Skeletal muscle tissue (tissue), 4 donors: ENCODE results near the gene ERP27. TPM values are rescaled to one million over a fixed set of nuclear protein-coding genes. Genes with fewer than 3 reads are reported as not detected.

ENCODE experiments used
- H3K27ac ChIP-seq: one replicate; pipeline ENCODE4 v1.7.0; 2013; ENCODE audit warnings: mild to moderate bottlenecking, low read depth, low read length, inconsistent platforms
- H3K27me3 ChIP-seq, 3 donors: one replicate each; pipeline ENCODE4 v1.7.0; 2013; ENCODE audit warnings: low read length in 3 of 3; ENCODE audit not compliant: control insufficient read depth in 3 of 3, insufficient read depth in 3 of 3
- H3K36me3 ChIP-seq, 3 donors: one replicate each; pipeline ENCODE4 v1.7.0; 2013; ENCODE audit warnings: low read length in 3 of 3; ENCODE audit not compliant: control insufficient read depth in 3 of 3, insufficient read depth in 3 of 3
- H3K4me1 ChIP-seq, 3 donors: one replicate each; pipeline ENCODE4 v1.7.0; 2013; ENCODE audit warnings: low read length in 3 of 3, mild to moderate bottlenecking in 3 of 3; ENCODE audit not compliant: control insufficient read depth in 3 of 3, insufficient read depth in 3 of 3
- H3K4me3 ChIP-seq, 3 donors: one replicate each; pipeline ENCODE4 v1.7.0; 2013; ENCODE audit warnings: low read length in 3 of 3
- H3K9ac ChIP-seq, 3 donors: one replicate each; pipeline ENCODE4 v1.7.0; 2013; ENCODE audit warnings: low read length in 3 of 3, mild to moderate bottlenecking in 3 of 3, moderate library complexity in 2 of 3, low read depth in 1 of 3
- H3K9me3 ChIP-seq, 3 donors: one replicate each; pipeline ENCODE4 v1.7.0; 2013; ENCODE audit warnings: low read length in 3 of 3; ENCODE audit not compliant: control insufficient read depth in 3 of 3
- total RNA-seq: library from RNA; depleted of rRNA; stranded (reverse); fragments of >200 nt; gene quantifications from one replicate; pipeline ENCODE4 v1.2.3, GENCODE V29; 2014
- donor health status: Osteomylitis.

Gene ERP27
- total RNA-seq, 1 donor from 2014 or later = not detected

- Histone ChIP-seq H3K27ac (peak overlapping the region; percentile 57), H3K27me3 (no peaks in the 10 kb centered on the region), H3K36me3 (no peaks in the 10 kb centered on the region), H3K4me3 (peak overlapping the region in 2 of 3 donors; percentile 2 to 4), H3K9ac (no peak overlapping the region), H3K4me1 (peaks cover 8 to 13% (median 10%) of the 10 kb centered on the region in 3 donors), H3K9me3 (no peaks in the 10 kb centered on the region)
Observed at GRCh38 chr12:14896521-14897169, 41.7 kb downstream of the ERP27 start.

- Histone ChIP-seq H3K4me1 (peaks cover 4 to 13% (median 8%) of the 10 kb centered on the region in 3 donors), H3K9me3 (no peaks in the 10 kb centered on the region), H3K36me3 (no peaks in the 10 kb centered on the region), H3K27me3 (no peaks in the 10 kb centered on the region), H3K27ac (peak overlapping the region; percentile 82), H3K9ac (peak overlapping the region in 1 of 3 donors; percentile 8), H3K4me3 (peak overlapping the region in 1 of 3 donors; percentile 33)
Observed at GRCh38 chr12:14893506-14894250, 44.7 kb downstream of the ERP27 start.

- Histone ChIP-seq H3K4me1 (peaks cover 4 to 13% (median 8%) of the 10 kb centered on the region in 3 donors), H3K4me3 (peak overlapping the region in 1 of 3 donors; percentile 33), H3K27ac (peak overlapping the region; percentile 82), H3K36me3 (no peaks in the 10 kb centered on the region), H3K27me3 (no peaks in the 10 kb centered on the region), H3K9ac (no peak overlapping the region), H3K9me3 (no peaks in the 10 kb centered on the region)
Observed at GRCh38 chr12:14892726-14893505, 45.4 kb downstream of the ERP27 start.

- Histone ChIP-seq H3K9ac (no peak overlapping the region), H3K9me3 (no peaks in the 10 kb centered on the region), H3K27ac (no peak overlapping the region), H3K27me3 (no peaks in the 10 kb centered on the region), H3K4me1 (peaks cover 10 to 18% (median 12%) of the 10 kb centered on the region in 3 donors), H3K36me3 (no peaks in the 10 kb centered on the region), H3K4me3 (no peak overlapping the region)
Observed at GRCh38 chr12:14890701-14891100, 47.6 kb downstream of the ERP27 start.

- Histone ChIP-seq H3K9me3 (no peaks in the 10 kb centered on the region), H3K27me3 (no peaks in the 10 kb centered on the region), H3K9ac (peak overlapping the region in 1 of 3 donors; percentile 62), H3K4me3 (peak overlapping the region; percentile 63 to 78 (median 71)), H3K36me3 (peaks cover 0 to 6% (median 0%) of the 10 kb centered on the region in 3 donors), H3K4me1 (peaks cover 11 to 12% (median 12%) of the 10 kb centered on the region in 3 donors), H3K27ac (peak overlapping the region; percentile 78)
Observed at GRCh38 chr12:14886271-14886670, 52.1 kb downstream of the ERP27 start.

- Histone ChIP-seq H3K27ac (peak within 1 kb of the TSS; percentile 78), H3K4me3 (peak within 1 kb of the TSS; percentile 63 to 78 (median 71)), H3K9ac (peak within 1 kb of the TSS; percentile 58 to 71 (median 62)), H3K9me3 (no peaks in the 10 kb centered on the region), H3K36me3 (peaks cover 0 to 6% (median 0%) of the 10 kb centered on the region in 3 donors), H3K4me1 (peaks cover 11 to 12% (median 12%) of the 10 kb centered on the region in 3 donors), H3K27me3 (no peaks in the 10 kb centered on the region)
Observed at GRCh38 chr12:14885718-14886221, 52.6 kb downstream of the ERP27 start, which contains the start of gene MGP. TSS of gene MGP (minus strand) at chr12:14885854. CDS start at chr12:14885791, 63 bp downstream.

- H3K27me3 ChIP-seq = no peaks in the 10 kb centered on the region
- peak overlapping the region; percentile 78 for H3K27ac ChIP-seq
- H3K4me3 ChIP-seq = peak overlapping the region; percentile 7 to 78 (median 54)
- no peaks in the 10 kb centered on the region for H3K9me3 ChIP-seq
- peaks cover 0 to 6% (median 0%) of the 10 kb centered on the region in 3 donors for H3K36me3 ChIP-seq
- peak overlapping the region; percentile 55 to 71 (median 62) for H3K9ac ChIP-seq
- H3K4me1 ChIP-seq = peaks cover 11 to 12% (median 12%) of the 10 kb centered on the region in 3 donors
Observed at GRCh38 chr12:14884458-14884878, 53.9 kb downstream of the ERP27 start.

- H3K4me1 ChIP-seq = peaks cover 11 to 12% (median 12%) of the 10 kb centered on the region in 3 donors
- peak overlapping the region in 2 of 3 donors; percentile 36 to 60 for H3K9ac ChIP-seq
- no peaks in the 10 kb centered on the region for H3K9me3 ChIP-seq
- no peaks in the 10 kb centered on the region for H3K27me3 ChIP-seq
- H3K36me3 ChIP-seq = peaks cover 0 to 6% (median 0%) of the 10 kb centered on the region in 3 donors
- peak overlapping the region in 2 of 3 donors; percentile 29 to 78 for H3K4me3 ChIP-seq
- peak overlapping the region; percentile 56 for H3K27ac ChIP-seq
Observed at GRCh38 chr12:14883686-14884085, 54.7 kb downstream of the ERP27 start.

GRCh38 chr12:14880890-14881453, 57.4 kb downstream of the ERP27 start:
- Histone ChIP-seq H3K27ac (no peak overlapping the region), H3K4me1 (peaks cover 5 to 8% (median 5%) of the 10 kb centered on the region in 3 donors), H3K9me3 (no peaks in the 10 kb centered on the region), H3K36me3 (peaks cover 0 to 6% (median 0%) of the 10 kb centered on the region in 3 donors), H3K9ac (no peak overlapping the region), H3K4me3 (no peak overlapping the region), H3K27me3 (no peaks in the 10 kb centered on the region)
